NCI-H1092 treated with DMSO at 0.1 percent for 48 hours (cell line): ENCODE results near the gene TUBB6.

ENCODE experiments used
- DNase-seq: peaks from one replicate; lab custom pipeline; 2025; lab: John Stamatoyannopoulos, UW

Gene TUBB6

DNA sequence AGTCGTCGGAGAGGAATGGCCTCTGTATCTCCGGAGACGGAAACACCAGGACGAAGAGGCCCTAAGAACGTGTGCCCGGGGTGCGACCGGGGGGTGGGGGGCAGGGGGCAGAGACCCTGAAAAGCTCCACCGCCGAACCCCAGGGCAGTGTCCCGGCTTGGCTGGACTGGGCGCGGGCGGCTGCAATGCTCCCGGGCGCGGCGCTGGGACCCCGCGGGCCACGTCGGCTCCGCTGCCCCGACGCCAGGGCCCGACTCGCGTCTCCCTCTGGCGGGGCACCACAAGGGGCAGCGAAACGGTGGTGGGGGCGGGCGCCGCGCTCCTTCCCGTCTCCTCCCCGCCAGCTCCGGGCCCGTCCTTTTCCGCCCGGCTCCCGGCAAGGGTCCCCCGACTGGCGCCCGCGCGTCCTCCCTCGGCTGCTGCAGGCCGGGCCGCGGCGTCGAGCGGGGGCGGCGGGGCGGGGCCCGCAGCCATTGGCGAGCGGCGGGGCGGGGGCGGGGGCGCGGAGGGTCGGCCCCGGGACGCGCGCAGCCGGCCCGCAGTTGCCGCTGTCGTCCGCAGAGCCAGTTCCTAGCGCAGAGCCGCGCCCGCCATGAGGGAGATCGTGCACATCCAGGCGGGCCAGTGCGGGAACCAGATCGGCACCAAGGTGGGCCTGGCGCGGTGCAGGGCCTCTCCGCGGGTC is at the start of gene TUBB6:
Gene TUBB6, plus strand, starts transcription at position 541 of the 685 bp plus-strand sequence. Its CDS starts 52 bp downstream, at position 593.
- DNase-seq = no peak

GRCh38 chr18:12258719-12259705 is 49.0 kb upstream of the TUBB6 start:
- no peak for DNase-seq

- no peak for DNase-seq
Measured at GRCh38 chr18:12262748-12263147, 45.3 kb upstream of the TUBB6 start.

DNA sequence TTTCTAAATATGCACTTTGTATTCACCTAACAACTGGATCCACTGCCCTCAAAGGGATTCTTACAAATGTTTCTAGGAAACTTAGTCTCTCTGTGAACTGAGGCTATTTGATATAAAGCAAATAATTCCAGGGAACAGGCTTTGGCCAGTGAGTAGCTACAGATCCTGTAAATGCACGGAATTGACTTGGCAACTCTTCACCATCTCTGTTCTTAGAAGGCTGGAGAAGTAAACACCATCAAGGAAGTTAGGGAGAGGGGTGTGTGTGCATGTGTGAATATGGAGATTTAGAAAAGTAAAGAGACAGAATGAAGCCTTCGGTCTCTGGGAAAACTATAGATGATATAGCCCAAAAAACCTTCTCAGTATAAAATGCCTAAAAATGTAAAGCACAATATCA is 43.2 kb upstream of the TUBB6 start:
- no peak for DNase-seq

DNA sequence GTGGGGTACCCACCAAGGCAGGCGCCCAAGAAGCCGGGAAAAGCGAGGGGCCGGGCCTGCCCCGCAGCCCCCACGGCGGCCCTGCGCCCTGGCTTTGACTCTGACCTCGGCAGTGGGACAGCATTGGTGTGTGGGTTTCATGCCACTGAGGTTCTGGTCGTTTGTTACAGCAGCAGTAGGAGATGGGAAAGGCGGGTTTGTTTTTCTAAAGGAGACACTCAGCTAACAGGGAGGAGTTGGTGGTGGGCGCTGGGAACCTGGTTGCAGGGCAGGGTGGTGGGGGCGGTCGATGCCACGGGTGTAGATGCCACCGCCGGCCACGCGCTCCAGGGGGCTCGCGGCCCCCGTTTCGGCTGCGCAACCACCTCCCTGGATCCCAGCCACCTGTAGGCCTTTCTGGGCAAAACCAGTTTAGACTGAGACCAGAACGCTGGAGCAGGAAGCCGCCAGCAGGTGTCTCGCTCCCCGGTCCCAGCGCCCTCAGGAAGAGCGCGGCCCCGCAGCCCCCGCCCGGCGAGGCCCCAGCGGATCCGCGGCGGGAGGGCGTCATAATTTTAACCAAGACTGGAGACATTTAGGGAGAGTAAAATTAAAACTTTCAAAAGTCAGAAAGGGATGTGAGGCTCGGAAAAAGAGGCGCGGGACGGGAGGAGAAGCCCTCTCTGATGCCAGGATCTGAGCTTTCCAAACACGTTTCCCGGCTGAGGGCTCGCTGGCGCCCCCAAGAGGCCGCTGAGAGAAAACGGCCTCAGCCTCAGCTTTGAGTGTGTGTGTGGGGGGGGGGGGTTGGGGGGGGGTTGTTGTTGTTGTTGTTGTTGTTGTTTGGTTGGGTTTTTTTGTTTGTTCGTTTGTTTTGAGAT is 36.4 kb upstream of the TUBB6 start:
- DNase-seq = peak; percentile 64

DNA sequence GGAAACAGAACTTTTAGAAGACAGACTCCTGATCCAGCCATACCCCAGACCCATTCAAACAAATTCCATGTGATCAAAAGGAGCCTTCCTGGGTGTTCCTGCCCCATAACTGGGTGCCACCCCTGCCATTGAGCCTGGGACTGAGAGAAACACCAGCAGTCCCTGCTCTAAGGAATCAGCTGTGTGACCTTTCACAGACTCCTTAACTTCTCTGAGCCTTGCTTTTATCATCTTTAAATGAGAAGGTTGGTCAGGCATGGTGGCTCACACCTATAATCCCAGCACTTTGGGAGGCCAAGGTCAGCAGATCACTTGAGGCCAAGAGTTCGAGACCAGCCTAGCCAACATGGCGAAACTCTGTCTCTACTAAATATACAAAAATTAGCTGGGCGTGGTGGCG is 33.2 kb upstream of the TUBB6 start:
- no peak for DNase-seq

DNA sequence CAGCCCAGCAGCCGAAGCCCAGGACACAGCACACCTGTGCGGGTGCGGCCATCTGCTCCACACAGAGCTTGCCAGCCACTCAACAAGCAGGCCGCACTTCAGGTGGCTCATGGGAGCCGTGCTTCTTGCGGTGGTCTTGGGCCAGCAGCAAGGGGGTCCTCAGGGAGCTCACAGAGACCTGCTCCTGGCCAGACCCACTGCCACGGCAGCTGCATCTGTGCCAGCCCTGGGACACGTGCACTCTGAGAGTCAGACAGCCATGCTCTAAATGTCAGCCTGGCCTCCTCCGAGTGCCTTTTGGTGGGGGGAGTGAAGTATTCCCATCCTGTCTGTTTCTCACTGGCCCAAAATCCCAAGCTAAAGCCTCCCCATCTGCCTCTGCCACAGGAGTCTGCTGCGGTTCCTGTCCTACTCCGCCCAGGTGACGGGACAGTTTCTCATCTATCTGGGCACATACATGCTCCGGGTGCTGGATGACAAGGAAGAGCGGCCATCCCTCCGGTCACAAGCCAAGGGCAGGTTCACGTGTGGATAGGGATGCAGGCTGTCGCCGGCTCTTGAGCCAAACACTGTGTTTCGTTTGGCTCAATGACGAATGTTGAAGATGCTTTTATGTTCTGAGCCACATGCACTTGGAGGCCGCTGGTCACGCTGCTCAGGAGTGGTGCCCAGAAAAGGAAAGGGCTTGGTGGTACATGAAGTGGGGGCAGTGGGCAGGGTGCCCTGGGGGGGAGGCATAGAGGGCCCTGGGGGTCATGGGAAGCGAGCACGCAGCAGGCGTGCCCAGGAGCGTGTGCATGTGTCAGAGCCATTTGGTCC is 31.1 kb upstream of the TUBB6 start:
- no peak for DNase-seq

DNA sequence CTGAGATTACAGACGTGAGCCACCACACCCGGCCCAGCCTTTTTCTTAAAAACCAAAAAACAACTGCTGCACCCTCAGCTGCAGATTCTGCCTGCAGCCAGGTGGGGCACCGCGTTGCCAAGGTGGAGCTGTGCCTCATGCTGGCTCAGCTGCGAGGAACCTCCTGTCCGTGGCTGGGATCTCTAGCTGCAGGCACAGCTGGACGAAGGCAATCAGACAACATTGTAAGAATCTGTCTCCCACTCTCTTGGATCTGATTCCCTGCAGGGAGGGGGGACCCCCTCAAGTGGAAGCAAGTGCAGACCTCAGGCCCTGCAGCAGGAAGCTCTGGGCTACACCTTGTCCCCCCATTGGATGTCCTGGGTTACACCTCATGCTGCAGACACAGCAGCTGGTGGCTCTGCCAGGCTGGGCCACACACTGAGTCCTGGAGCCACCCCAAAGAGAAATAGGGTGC is 29.8 kb upstream of the TUBB6 start:
- no peak for DNase-seq

DNA sequence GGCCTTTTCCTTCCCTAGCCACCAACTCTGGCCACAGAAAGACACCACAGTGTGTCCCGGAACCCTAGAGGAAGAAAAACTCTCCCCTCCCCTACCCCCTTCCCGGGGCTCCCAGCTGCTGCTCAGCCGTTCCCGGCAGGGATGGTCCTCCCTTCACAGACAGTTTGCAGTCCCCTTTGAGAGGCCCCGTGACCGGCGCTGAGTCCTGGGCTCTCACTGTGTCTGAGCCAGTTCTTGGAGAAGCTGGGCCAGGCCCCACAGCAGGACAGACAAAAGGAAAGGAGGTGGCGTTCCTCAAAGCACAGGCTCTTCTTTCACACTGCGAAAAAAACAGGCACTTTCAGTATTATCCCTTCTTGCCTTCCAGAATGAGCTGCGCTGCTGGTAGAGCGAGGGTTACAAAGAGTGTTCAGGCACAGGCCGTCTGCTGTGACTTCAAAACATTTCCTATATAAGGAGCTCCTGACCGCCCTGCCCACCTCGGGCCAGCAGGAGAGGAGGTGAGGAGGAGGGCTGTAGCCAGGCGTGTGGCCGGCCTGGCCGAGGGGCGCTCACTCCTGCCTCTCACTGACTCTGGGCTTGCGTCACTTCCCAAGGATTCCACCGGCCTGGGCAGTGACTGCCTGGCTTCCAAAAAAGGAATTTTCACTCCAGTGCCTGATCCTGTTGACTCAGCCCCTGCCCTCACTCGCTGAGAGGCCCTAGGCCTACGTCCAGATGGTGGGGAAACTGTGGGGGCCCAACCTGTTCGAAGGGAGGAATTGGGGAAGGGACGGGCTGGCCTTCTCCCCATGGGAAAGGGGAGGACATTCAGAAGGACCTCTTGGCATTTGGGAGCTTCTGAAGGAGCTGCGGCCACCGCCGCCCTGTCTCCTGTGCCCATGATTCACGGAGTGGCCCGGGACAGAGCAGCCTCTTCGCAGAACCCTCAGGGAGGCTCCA is 29.0 kb upstream of the TUBB6 start:
- no peak for DNase-seq

DNA sequence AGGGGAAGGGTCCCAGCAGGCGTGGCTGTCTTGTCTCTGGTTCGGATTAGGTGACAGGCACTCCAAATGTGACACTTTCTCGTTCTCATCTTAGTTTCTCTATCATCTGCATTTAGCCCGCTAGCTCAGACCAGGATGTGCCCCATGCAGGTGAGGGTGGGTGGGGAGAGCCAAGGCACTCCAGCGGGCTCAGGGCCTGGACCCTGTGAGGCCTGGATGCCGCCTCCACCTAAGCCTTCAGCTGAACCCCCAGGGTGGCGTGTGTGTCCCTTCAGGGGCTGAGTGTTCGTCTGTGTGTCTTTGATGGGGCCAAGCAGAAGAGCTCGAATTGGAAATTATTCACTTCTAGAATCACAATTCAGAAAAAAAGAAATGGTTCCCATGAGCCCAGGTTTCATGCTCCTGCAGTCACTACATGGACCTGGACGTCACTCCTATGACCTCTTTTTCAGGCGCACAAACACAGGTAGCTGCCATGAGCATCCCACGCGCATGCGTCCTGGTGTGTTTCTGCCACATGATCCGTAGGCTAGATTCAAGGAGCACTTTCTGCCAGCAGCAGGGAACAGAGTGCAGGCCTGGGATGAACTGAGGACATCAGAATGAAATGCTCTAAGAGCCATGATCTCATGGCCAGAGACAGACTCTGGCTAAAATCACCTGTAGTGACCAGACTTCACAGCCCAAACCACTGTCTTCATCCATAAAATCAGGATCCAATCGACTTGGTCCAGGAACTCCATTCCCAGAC is 28.1 kb upstream of the TUBB6 start:
- no peak for DNase-seq

DNA sequence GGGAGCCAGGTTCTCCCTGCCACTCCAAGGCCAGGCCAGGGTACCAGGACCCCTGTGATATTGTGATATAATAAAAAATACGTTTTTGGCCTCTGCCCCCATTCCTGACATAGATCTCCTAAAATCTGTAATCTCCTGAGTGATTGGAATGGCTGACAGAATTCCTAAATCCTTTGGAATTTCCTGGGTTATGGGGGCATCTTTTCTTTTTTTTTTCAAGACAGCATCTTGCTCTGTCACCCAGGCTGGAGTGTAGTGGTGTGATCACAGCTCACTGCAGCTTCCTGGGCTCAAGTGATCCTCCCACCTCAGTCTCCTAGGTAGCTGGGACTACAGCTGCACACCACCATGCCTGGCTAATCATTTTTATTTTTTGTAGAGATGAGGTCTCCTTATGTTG is 26.2 kb upstream of the TUBB6 start:
- DNase-seq = no peak

GRCh38 chr18:12282442-12283039 is 25.5 kb upstream of the TUBB6 start:
- DNase-seq = no peak

DNA sequence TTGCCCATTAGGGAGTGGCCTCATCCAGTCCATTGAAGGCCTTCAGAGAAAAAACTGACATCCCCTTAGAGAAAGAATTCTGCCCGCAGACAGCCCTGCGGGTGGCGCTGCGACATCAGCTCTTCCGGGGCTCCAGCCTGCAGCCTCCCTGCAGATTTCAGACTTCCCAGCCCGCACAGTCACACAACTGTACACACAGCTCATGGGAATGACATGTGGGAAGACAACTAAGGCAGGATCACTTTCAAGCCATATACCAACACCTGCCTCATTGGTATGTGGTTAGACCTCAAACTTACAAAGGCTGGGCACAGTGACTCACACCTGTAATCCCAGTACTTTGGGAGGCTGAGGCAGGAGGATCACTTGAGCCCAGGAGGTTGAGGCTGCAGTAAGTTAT is 24.8 kb upstream of the TUBB6 start:
- DNase-seq = no peak

DNA sequence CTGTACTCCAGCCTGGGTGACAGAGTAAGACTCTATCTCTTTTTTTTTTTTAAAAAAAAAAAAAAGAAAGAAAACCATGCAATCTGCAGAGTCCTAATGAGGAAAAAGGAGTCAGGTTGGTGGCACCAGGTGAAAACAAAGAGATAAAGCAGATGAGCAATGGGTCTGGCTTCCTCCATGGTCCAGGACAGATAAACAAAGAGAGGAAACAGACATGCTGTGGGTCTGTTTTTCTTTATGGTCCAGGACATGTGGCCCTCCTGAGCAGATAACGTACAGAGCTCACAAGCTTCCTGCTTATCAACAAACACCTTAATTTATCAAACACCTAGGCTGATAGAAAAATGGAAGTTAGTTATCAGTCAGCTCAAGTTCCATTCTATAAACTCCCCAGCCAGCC is 24.4 kb upstream of the TUBB6 start:
- DNase-seq = no peak

DNA sequence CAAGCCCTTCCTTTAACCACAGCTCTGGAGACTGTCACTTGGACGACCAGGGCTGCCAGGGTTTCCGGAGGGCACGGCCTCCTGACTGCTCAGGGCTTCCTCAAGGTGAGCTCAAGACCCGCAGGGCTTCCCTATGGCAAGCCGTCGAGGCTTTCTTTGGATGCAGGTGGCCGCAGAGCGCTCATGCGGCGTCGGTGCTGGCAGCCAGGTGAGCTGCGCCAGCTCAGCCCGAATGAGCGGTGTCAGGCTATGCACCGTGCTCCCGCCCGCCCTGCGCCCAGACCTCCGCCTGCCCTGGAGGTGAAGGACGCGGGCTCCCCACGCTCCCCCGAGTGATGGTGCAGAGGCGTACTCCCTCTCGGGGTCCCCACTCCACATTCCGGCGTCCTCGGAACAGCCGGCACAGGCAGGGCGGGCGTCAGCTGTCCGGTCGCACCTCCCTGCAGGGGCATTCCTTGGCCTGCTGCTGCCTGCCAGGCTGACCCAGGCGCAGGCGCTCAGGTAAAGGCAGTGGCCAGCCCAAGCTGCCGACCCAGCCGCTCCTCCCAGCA is 20.8 kb upstream of the TUBB6 start:
- no peak for DNase-seq

DNA sequence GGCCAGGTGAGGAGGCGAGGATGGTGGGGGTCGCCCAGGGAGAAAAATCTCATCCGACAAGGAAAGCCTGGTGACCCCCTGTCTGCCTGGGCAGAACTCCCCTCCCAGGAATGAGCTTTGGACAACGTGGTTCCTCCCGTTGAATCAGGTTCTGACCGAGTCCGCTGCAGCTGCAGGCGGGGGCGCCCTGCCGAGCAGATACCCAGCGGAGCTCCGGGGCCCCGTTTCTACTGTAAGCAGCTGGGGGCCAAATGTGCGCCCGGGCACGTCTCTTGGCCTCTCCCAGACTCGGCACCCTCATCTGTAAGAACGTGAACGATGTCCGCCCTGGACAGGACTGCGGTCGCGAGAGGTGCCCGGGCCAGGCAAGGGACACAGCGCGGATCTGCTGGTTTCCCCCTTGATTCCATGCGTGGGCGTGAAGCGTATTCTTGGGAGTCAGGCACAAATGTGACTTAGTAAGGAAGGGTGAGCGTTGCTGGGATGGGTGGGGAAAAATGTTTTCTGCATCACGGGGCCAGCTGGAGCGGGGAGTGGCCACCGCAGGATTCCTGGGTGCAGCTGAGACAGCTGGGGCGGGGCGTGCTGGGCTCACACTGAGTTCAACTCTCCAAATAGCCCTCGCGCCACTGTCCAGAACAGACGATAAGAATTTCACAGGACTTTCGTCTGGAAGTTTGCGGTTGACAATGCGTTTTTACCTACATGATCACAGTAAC is 20.2 kb upstream of the TUBB6 start:
- no peak for DNase-seq

DNA sequence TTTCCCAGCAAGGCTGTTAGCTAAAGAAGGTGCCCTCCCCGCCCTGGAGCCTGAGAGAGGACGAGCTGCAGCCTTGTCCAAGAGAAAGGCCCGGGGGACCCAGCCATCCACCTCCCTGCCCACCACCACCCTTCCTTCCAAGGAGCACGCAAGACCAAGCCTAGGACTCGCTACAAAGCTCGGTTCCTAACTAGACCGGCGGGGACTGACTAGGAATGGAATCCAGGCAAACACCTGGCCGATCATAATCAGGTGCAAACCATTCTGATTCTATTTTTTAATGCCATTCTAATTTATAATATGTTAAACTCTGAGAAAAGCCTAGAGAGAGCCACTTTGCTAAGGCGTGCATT is 19.7 kb upstream of the TUBB6 start:
- no peak for DNase-seq

DNA sequence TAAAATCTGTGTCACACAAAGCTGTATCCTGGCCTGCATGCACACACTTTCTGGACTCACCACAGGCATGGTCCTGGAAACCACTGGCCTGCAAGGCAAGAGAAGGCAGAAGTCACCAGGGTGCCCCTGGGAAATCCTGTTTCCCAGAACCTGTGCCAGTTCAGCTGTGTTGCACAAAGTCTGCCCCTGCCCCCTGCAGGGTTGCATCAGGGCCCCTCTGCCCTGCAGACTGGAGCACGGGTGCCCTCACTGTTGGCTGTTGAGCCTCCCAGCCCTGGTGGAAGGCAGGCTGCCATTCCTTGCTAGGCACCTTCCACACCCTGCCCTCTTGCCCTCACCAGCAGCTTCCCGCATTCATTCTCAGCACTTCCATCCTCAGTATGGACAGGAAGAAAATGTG is 18.0 kb upstream of the TUBB6 start:
- DNase-seq = no peak
